Suprapubic skin (tissue), 4 donors: ENCODE results near the gene MRPL51. TPM values are rescaled to one million over a fixed set of nuclear protein-coding genes. Genes with fewer than 3 reads are reported as not detected.

ENCODE experiments used
- DNase-seq, 2 donors: peaks; one replicate each; pipeline ENCODE4 v3.0.0-alpha.2; 2019; ENCODE audit warnings: low spot score in 2 of 2
- H3K27ac ChIP-seq: fragments of 200-600 bp; sonication (generic); one replicate; pipeline ENCODE4 v1.5.1; 2019
- H3K27me3 ChIP-seq: fragments of 200-600 bp; sonication (generic); one replicate; pipeline ENCODE4 v1.5.1; 2019
- H3K36me3 ChIP-seq: fragments of 200-600 bp; sonication (generic); one replicate; pipeline ENCODE4 v1.5.1; 2019
- H3K4me1 ChIP-seq: fragments of 200-600 bp; sonication (generic); one replicate; pipeline ENCODE4 v1.5.1; 2019
- H3K4me3 ChIP-seq: fragments of 200-600 bp; sonication (generic); one replicate; pipeline ENCODE4 v1.5.1; 2019; ENCODE audit warnings: mild to moderate bottlenecking
- H3K9me3 ChIP-seq: fragments of 200-600 bp; sonication (generic); one replicate; pipeline ENCODE4 v1.5.1; 2019
- EP300 ChIP-seq: sonication (generic); formaldehyde crosslinking; IDR thresholded peaks from one replicate; pipeline ENCODE4 v1.6.1; 2017; ENCODE audit warnings: antibody characterized with exemption
- POLR2A ChIP-seq, 2 donors: fragments of 450-650 bp; IDR thresholded peaks; one replicate each; pipeline ENCODE4 v1.6.1; 2017; ENCODE audit warnings: antibody characterized with exemption in 2 of 2, mild to moderate bottlenecking in 2 of 2, moderate library complexity in 2 of 2
- POLR2AphosphoS5 ChIP-seq, 3 donors: sonication (generic); formaldehyde crosslinking; IDR thresholded peaks; one replicate each; pipeline ENCODE4 v1.6.1; 2017; ENCODE audit warnings: antibody characterized with exemption in 3 of 3
- WGBS: methylation state at CpG from one replicate; pipeline ENCODE4 v1.1.5; 2018; 5-methylcytosine and 5-hydroxymethylcytosine counted together
- total RNA-seq, 4 donors: library from RNA; depleted of rRNA; stranded (reverse); fragments of >200 nt; gene quantifications; one replicate each; pipeline ENCODE4 v1.1.0, GENCODE V29; 2016
- TF ChIP-seq, protein P1 (sequence below), 2 donors: fragments of 200-600 bp in 1 of 2; fragments of 450-650 bp in 1 of 2; sonication (generic) in 1 of 2; IDR thresholded peaks; one replicate each; pipeline ENCODE4 v1.5.1; 2016 to 2019; ENCODE audit warnings: antibody characterized with exemption in 2 of 2, mild to moderate bottlenecking in 1 of 2, moderate library complexity in 1 of 2

Gene MRPL51
- total RNA-seq, 4 donors from 2014 or later = 28.0 to 42.2 (median 37.9) TPM

DNA sequence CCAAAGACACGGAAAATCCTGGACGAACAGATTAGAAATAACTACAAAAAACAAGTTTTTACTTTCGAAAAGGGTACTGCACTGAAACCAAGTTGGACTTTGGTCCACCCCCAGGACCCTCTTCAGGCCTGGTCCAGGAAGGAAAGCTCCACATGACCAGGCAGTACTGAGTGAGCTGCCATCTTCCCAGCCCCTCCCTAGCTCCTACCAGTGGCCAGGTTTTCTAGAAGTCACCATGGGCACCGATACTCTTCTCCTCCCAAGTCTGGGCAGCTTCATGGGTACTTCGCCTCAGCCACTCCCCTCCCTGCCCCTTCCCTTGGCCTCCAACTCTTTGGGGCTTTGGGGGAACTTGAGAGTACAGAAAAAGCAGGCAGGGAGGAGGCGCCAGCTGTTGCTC, 29.2 kb downstream of the MRPL51 start:
- H3K27ac ChIP-seq = no peak overlapping the region
- peaks cover 40% of the 10 kb centered on the region for H3K4me1 ChIP-seq
- H3K36me3 ChIP-seq = peaks cover 69% of the 10 kb centered on the region

DNA sequence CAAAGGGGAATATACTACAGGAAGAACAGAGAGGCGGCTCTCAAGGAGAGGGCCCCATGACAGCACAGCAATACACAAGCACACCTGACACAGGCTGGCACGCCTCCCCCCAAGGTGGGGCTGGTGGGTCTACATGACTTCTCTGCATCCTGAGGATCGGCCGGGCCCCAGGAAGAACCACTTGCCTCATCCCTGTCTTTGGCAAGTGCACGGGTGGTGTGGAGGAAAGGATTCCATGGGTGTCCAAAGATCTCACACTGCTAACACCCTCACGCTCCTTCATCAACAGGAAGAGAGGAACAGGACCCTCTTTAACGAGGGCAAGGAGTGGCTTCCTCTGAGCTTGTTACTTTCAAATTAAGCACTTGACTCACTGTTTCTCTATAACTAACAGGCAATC, 29.8 kb downstream of the MRPL51 start:
- Histone ChIP-seq H3K9me3 (no peaks in the 10 kb centered on the region), H3K27ac (no peak overlapping the region), H3K4me3 (no peak overlapping the region), H3K4me1 (peaks cover 33% of the 10 kb centered on the region), H3K27me3 (no peaks in the 10 kb centered on the region), H3K36me3 (peaks cover 75% of the 10 kb centered on the region)
- WGBS = 59% methylated on average over 7 of the region's 7 CpGs
- DNase-seq = no peak
- TF ChIP-seq, protein P1, sequence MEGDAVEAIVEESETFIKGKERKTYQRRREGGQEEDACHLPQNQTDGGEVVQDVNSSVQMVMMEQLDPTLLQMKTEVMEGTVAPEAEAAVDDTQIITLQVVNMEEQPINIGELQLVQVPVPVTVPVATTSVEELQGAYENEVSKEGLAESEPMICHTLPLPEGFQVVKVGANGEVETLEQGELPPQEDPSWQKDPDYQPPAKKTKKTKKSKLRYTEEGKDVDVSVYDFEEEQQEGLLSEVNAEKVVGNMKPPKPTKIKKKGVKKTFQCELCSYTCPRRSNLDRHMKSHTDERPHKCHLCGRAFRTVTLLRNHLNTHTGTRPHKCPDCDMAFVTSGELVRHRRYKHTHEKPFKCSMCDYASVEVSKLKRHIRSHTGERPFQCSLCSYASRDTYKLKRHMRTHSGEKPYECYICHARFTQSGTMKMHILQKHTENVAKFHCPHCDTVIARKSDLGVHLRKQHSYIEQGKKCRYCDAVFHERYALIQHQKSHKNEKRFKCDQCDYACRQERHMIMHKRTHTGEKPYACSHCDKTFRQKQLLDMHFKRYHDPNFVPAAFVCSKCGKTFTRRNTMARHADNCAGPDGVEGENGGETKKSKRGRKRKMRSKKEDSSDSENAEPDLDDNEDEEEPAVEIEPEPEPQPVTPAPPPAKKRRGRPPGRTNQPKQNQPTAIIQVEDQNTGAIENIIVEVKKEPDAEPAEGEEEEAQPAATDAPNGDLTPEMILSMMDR (IDR thresholded peaks at IDR 0.05) = no peak
- TF ChIP-seq POLR2A (IDR thresholded peaks at IDR 0.05) (no peak), POLR2AphosphoS5 (IDR thresholded peaks at IDR 0.05) (no peak), EP300 (no peak)

More for the DNA sequence above, 29.2 kb downstream of the MRPL51 start:
- DNase-seq = no peak
- no peaks in the 10 kb centered on the region for H3K9me3 ChIP-seq
- no peak overlapping the region for H3K4me3 ChIP-seq
- no peaks in the 10 kb centered on the region for H3K27me3 ChIP-seq
- WGBS = 78% methylated on average over 6 of the region's 6 CpGs
- no peak for TF ChIP-seq EP300
- TF ChIP-seq, protein P1 (IDR thresholded peaks at IDR 0.05) = no peak
- TF ChIP-seq POLR2AphosphoS5 (IDR thresholded peaks at IDR 0.05) = no peak
- TF ChIP-seq POLR2A (IDR thresholded peaks at IDR 0.05) = no peak

DNA sequence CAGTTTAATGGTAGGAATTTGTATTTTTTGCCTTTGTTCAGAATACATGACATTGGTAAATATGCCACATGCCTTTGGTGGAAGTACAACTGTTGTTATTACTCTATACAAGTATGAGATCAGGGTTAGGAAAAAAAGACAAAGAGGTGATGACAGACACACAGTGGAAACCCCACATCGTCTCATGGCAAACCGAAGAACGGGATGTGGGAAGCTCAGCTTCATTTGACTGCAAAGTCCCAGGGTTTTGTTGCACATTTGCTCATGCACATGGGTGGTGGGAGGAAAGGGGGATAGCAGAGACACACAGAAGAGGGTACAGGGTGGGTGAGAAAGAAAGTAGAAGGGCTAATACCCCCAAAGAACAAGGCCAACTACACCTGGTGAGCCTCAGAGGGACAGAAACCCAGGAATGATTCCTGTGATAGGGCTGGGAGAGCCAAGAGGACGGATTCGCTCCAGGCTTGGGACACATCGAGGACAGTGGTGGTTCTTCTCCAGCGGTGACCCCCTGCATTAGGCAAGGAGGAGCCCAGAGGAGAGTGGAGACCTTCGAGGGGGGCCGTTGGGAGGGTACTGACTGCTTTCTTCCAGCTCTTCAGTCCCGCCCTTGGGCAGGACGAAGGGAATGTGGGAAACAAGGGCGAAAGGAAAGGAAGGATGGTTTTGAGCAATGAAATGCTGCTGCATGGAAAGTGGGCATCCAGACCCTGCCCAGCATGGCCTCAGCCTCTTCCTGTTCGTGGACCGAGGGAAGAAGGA, 30.6 kb downstream of the MRPL51 start:
- 88% methylated on average over 14 of the region's 14 CpGs for WGBS
- no peak for TF ChIP-seq EP300
- no peak for TF ChIP-seq POLR2A (IDR thresholded peaks at IDR 0.05)
- no peak for TF ChIP-seq POLR2AphosphoS5 (IDR thresholded peaks at IDR 0.05)
- TF ChIP-seq, protein P1 (IDR thresholded peaks at IDR 0.05) = no peak
- Histone ChIP-seq H3K36me3 (peaks cover 83% of the 10 kb centered on the region), H3K9me3 (no peaks in the 10 kb centered on the region), H3K27me3 (no peaks in the 10 kb centered on the region), H3K27ac (peak overlapping the region; percentile 5), H3K4me3 (no peak overlapping the region), H3K4me1 (peaks cover 26% of the 10 kb centered on the region)
- no peak for DNase-seq

DNA sequence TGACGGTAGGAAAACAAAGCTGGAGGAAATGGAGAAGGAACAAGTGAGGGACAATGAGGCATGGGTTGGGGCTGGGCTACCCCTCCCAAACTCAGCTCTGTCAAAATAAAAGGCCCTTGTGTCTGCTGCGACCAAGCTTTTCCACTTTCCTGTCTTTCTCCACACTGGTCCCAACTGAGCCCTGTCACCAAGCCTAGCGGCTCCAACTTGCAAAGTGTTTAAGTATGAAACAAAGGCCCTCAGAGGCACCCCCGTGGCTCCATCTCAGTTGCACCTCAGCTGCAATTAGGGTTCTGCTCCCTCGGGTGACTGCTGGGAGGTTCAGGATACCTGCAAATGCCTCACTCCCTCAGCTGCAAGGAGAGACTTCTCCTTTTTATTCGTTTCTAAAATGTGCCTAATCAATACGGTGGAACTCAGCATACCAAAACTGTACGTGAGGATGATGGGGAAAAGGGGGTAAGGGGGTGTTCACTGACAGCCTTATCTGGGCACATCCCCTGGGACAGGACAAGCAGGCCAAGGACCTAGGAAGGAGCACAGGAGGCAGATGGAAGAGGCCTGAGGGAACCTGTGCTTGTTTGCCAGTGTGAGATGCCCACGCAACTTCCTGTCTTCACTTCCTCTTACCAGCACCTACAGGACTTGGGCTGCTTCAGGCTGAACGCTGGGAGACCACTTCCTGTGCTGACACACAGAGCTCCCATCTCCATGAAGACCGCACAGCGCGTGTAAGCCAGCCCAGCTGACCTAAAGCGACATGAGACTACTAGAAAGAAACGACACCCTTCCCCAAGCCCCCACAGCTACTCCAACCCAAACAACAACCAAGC, 31.4 kb downstream of the MRPL51 start:
- H3K27me3 ChIP-seq = no peaks in the 10 kb centered on the region
- no peak for DNase-seq
- H3K36me3 ChIP-seq = peaks cover 89% of the 10 kb centered on the region
- WGBS = 65% methylated on average over 14 of the region's 15 CpGs
- H3K4me1 ChIP-seq = peaks cover 26% of the 10 kb centered on the region
- H3K9me3 ChIP-seq = no peaks in the 10 kb centered on the region
- peak overlapping the region; percentile 19 for H3K27ac ChIP-seq
- TF ChIP-seq EP300 = no peak
- TF ChIP-seq, protein P1 (IDR thresholded peaks at IDR 0.05) = no peak
- TF ChIP-seq POLR2AphosphoS5 (IDR thresholded peaks at IDR 0.05) = no peak
- no peak for TF ChIP-seq POLR2A (IDR thresholded peaks at IDR 0.05)
- no peak overlapping the region for H3K4me3 ChIP-seq
